ENCODE data around the gene ATP8A1.

DNA sequence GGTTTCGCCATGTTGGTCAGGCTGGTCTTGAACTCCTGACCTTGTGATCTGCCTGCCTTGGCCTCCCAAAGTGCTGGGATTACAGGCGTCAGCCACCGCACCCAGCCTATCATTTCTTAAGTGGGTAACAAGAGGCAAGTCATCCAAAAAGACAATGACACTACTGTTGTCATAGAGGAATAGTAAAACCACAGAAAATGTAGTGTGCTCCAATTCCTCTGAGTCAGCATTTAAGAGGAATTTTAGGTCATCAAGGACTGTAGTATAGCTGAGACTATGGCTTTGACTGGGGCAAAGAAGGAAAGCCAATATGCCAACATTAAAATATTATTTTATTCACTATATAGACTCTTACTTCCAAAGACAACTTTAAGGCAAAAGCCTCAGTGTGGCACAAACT, 48.4 kb downstream of the ATP8A1 start:
- TF ChIP-seq CTCF (IDR thresholded peaks at IDR 0.05; ENCODE audit: low read depth, low read length): no peak
- no peak for TF ChIP-seq POLR2A (IDR thresholded peaks at IDR 0.05; ENCODE audit: extremely low read depth, insufficient read length)
- no peak for TF ChIP-seq MAX (IDR thresholded peaks at IDR 0.05; ENCODE audit: low read depth, low read length)
- TF ChIP-seq MYC (IDR thresholded peaks at IDR 0.05; ENCODE audit: low read depth, low read length): no peak

Measured in NB4 (cell line).